ENCODE results near the gene VCX2.
"Not testable (repeated sequence)": the region's sequence is repeated elsewhere in the genome, so short reads cannot be mapped to it uniquely, and the experiment has no call there.

The VCX2 gene

DNA sequence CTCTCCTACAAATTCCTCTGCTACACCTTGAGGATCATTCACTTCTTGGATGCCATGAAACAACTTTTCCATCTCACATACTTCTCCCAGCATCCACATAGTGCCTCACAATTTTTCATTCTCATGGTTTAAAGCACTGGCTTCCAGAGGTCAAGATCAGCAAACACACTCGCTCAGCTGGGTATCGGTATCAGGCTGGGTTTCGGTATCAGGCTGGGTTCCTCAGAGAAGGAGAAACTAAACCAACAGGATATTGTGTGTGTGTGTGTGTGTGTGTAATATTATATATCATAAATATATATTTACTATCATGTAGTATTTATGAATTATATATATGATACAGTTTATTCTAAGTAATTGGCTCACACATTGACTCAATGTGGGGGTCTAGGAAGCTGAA lies at the start of gene VCX2:
Gene VCX2, minus strand, starts transcription at position 99 of the 400 bp plus-strand sequence. CDS start 624 bp downstream, outside the sequence.
- DNase-seq, result not testable (repeated sequence)

DNA sequence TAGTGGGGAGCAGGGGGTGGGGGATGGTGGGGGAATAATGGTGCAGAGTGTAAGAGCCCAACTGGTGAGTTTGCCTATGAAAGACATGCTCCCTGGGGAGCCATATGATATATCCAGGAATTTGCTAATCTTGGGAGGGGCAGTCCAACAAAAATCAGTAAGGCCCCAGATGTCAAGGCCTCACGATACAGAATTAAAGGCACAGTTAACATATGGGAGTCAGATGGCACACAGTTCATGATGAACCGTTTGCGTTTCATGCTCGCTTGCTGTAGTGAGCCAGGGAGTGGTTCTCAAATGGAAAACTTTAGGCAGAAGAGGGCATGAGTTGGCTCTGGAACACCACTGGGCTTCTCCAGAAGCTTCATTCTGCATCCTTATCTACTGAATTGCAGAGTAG lies 33.9 kb upstream of the VCX2 start:
- DNase-seq, result no peak

DNA sequence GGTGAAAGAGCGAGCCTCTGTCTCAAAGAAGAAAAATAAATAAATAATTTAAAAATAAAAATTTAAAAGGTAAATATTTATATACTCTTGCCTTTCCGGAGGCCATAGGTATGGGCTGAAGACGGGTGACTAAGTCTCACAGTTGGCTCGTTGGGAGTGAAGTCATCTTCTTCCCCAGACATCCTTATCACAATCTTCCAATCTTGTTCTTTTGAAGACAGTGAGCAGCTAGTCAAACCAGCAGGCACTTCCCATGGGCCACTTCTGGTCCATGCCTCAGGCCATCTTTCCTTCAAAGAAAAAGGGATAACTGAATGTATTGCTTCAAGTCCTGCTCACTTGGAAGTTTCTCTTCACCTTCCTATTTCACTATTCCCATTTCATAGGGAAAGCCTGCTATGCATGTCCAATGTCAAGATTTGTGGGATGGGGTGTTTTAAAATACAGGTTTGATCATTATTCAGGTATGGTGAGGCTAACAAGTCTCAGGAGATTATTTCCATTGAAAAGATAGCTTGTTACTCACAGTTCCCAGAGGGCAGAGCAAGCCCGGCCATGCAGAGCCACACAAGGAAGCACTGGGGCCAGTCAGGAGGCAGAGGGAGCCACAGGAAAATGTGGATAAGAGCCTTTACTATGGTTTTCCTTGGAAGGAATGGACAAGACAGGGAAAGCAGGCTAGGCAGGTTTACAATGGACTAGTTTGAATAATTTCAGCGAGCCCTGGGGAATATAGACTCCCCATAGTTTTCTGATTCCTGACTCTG lies 33.3 kb upstream of the VCX2 start:
- no peak for DNase-seq

DNA sequence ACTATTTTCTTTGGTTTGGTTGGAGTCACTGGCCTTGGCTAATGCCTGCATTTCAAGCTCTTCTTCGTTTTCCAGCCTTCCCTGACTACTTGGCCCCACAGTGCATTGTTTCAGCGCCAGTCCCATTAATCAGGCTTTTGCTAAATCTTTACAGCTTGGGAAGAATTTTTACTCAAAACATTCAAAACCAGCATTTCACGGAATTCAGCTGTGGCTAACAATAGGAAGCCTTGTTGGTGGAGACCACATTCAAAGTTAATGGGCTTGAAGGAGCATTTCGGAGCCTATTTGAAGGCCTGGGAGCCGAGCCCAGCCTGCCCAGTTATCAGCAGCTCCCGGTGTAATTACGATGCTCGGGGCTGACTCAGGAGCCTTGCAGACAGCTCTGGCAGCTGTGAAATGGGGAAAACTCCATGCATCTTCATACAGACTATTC lies 30.8 kb upstream of the VCX2 start:
- no peak for DNase-seq

DNA sequence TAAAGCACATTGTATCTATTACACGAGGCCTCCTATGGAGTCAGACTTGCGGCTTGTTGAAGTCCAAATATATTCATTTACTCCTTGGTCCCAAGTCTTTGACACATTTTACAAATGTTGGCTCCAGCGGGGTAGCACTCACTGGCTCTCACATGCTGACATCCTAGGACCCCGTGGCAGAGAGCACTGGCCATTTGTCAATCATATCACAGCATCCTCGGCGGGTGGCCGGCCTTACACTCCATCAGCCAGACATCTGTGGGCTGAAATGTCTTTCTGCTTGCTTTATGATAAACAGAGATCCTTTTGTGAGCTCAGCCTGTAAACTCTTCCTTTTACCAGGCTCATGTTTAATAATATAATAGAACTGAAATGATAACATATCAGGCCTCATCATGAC lies 25.7 kb upstream of the VCX2 start:
- no peak for DNase-seq

DNA sequence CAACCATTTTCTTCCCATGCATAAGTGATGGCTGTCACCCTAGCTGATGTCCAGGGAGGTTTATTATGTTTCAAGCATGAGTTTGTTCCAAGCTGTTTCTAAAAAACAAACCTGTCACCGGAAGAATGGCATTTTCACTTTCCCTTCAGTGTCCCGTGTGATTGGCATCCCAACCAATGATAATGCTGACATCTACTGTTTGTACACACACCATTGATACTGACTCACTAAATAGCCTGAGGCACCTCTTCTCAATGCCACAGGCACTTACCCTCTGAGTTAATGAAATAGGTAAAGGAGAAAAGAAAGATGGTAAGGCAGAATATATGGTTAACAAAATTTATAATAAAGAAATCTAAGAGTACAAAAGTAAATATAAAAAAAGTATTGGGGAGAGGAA lies 23.1 kb upstream of the VCX2 start:
- DNase-seq, result no peak

DNA sequence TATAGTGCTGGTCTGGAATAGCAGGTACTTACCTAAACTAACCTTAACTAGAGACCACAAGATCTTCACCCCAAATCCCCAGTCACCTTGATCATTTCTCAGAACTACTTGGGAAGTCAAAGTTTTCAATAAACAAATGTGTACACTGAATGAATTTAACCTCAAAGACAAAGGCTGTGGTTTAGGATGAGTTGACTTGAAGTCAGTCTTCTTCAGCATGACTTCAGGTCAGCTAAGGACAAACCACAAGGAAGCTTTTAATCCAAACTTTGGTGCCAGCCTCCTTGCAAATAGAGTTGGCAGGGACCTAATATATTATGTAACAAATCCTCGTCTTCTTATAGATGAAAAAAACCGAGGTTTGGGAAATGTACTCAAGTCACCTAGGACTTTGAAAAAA lies 21.2 kb upstream of the VCX2 start:
- no peak for DNase-seq

DNA sequence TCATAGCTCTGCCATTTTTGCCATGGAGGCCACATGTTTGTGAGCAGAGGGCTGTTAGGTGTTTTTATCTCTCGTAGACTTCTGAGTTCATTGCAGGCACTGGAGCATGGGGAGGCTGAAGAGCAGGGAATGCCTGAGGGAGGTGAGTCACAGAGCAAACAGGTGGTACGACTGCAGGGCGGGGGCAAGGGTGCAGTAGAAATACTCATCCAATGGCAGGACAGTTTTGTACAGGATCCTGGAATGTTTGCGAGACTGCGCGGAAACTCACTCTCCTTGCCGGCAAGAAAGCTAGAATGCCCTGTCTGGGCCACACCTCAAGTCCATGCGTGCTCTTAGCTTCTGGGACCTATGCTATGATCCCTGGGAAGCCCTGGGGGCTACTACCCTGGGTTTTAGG lies 20.0 kb upstream of the VCX2 start:
- DNase-seq, result no peak

DNA sequence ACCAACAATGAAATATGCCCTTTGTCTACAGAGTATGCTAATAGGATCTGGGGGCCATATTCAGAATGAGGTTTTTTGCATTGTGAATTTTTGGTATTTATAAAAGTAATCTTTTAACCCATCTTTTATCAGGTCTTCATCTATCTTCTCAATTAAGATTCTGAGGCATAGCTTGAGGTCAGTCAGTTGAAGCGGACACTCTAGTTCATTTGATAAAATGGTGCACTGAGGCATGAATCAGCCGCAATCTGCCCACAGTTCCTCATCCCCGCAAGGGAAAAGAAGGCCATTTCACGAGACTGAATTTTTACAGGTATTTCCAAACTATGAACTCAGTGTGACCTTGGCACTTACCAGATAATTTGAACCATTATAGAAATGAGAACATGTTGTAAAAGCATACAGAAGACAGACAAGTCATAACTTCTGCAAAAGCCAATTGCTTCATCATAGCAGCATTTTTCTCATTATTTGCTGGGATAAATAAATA lies 19.3 kb upstream of the VCX2 start:
- DNase-seq, result no peak

DNA sequence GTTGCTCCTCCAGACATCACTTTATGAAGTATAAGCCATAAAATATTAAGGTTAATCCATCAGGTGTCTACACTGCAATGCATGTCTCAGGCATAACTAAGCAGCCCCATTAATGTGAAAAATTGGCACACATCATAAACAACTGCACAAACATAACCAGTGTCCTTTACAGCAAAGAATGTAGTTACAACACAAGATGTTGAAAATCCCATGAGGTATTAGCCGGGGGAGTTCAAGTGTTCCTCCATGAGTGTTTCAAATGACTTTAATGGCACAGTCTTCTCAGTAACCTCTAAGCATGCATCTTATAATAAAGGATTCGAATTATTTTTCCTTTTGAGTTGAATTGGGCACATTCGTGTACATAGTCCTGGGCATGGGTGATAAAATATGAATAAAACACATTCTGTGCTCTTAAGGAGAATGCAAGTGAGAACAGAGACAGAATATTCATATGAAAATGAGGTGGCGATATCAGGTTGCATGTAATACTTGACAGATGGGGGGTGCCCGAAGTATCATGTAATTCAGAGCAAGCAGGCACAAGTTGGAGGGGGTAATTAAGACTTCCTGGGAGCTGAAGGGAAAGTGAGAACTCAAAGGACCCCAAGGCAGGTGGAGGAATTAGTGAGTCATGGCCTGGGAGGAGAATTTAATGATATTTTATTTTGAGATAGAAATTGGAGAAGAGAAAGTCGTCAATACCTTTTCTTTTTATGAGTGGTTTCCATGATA lies 18.2 kb upstream of the VCX2 start:
- no peak for DNase-seq

DNA sequence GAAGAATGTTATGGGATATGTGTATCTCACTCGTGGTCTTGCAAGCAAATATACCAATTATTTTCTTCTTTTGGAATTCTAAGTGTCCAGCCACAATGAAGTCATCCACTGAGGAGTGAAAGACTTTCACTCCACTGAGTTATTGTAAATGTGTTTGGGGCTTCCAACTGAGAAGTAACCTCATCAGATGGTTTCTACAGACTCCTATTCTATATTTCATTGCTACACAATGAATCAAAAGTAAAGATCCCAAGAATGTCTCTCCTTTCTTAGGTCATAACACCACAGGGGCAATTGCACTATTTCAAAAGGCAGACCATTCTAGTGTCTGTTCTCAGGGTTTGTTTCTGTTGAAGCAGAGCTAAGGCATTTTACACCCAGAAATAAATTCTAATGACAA lies 12.3 kb upstream of the VCX2 start:
- DNase-seq, result no peak

DNA sequence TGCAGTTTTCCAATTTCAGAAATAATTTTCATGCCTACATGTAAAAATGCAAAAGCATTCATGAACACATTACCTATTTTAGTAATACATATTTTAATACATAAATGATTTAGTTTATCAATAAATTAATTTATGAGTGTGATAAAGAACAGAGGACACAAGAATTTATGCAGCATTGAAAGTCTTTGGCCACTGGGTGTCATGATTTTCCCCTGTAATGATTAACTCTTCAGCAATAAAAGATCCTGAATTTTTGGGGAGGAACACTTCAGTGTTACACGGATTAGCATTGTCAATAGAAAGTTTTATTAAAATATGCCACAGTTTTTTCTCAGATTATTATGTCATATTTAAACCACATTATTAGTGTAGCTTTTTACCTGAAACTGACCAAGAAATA lies 8.6 kb upstream of the VCX2 start:
- DNase-seq, result no peak

DNA sequence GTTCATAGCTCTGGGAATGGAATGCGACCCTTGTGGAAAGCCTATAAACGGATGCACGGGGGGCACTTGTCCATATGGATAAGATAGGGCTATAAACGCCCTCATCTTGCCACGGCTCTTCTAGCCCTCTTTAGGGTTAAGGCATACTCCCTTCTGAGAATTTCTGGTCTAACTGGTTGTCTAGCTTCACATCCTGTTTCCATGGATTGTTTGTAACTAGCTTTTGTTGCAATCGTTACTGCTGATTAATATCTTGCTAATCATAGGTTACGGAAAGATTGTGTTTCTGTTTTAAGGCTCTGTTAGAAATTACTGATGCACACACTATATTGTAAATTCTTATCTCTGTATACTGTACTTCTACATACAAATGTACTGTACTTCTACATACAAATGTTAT lies 17.1 kb downstream of the VCX2 start:
- not testable (repeated sequence) for DNase-seq

DNA sequence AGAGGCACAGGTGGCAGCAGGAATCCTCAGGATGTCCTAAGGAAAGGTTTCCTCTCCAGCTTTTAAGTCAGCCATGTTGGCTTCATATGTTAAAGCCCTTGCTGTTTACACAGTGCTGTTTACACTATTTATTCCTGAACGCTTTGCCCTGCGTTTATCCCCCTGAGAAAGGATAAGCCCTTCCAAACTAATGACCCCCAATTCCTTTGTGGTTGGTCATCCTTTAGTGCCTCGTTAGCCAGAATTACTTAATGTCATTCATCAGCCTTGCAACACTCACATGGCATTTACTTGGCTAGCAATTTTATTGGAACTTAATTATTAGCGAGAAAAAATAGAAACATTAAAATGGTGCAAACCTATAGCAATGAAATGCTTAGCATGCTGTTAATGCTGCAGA lies 23.8 kb downstream of the VCX2 start:
- DNase-seq, result no peak

DNA sequence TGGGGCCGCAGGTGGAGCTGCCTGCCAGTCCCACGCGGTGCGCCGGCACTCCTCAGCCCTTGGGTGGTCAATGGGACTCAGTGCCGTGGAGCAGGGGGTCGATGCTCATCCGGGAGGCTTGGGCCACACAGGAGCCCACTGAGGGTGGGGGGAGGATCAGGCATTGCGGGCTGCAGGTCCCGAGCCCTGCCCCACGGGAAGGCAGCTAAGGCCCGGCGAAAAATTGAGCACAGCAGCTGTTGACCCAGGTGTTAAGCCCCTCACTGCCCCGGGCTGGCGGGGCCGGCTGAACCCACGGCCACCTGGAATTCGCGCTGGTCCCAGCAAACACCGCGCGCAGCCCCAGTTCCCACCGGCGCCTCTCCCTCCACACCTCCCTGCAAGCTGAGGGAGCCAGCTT lies 26.1 kb downstream of the VCX2 start:
- DNase-seq, result no peak

DNA sequence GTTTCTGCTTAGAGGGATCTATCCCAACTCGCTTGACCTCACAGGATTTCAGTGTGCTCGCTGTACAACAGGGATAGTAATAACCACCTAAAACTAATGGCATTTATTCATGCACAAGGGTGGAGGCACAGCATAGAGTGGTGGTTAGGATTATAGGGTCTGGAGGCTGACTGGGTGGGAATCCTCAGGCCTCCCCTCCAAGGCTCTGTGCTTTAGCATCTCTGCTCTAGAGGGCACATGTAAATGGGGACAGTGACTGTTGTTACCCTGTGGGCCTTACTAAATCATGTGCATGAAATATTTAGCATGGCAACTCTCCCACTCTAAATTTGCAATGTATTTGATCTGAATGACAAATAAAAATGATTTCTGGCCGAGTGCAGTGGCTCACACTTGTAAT lies 29.2 kb downstream of the VCX2 start:
- DNase-seq, result no peak

DNA sequence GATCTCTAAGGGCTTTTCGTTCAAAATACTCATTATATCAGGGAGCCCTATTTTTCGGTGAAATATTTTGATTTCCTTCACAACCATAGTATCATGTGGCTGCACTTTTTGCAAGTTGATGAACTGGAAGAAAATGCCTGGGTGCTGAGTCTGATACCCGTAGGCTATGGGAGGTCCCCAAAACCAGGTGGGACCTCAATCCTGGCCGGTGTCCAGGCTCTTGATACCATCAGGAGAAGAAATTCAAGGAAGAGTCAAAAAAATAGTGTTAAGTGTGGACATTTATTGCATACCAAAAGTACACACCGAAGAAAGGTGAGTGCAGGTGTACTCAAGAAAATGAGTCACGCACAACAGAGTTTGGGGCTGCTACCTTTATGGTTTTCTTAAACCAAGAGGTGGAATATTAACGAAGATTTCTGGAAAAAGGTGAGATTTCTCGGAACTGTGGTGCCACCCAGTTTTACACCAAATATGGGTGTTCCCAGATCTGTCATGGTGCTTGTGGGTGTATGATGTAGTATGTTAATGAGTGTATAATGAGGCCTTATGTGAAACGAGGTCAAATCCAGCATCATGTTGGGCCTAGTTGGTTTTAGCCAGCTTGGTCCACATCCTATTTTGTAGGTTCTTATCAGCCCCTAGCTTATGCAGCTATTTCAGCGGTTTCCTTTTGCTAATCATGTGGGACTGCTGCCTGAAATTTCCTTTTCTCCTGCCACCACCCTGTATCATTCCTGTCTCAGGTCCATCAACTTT lies 29.9 kb downstream of the VCX2 start:
- no peak for DNase-seq

DNA sequence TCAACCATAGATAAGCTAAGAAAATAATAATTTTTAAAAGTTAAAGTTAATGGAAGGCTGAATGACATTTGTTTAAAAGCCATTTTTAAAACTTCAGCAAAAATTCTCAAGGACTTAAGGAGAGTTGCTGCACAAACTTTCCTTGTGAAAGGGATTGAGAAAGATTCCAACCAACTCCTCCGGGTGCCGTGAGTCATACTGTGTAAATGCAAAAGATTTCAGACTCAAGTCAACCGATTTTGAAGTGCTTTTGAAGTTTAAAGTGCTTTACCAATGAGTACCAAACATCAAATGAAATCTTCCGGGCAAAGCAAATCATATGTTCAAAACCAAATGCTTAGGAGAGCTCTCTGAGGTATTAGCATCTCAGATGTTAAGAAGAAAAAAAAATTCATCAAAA lies 31.4 kb downstream of the VCX2 start:
- DNase-seq, result no peak

DNA sequence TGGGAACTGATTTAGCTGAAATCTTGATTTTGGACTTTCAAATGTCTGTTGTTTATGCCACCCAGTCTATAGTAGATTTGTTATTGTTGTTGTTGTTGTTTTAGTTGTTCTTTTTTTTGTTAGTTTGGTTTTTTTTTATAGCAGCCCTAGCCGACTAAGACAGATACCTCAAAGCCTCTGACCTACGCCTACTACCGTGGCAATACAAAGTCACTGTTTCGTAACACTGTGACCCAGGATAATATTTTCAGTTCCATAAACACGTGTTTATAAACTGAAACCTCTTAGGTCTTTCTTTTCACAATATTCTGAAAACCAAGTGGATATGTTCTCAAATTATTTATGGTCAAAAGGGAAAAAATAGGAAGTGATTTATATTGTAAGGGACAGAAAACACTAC lies 32.8 kb downstream of the VCX2 start:
- DNase-seq, result no peak

DNA sequence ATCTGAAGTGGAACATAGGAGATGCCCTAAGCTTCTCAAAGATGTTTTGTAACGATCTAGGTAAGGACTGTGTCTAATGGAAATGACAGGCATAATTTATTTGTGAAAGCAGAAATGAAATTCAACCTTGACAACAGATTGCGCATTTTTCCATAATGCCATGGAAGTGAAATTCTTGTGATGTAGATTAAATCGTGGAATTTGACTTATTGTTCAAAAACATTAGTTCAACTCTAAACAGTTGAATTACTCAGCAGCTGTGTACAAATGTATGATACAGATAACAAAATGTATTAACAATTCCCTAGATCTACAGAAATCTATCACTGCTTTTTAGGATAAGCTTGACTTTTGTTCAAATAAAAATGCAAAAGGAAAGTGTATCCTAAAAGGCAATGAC lies 44.4 kb downstream of the VCX2 start:
- no peak for DNase-seq

DNA sequence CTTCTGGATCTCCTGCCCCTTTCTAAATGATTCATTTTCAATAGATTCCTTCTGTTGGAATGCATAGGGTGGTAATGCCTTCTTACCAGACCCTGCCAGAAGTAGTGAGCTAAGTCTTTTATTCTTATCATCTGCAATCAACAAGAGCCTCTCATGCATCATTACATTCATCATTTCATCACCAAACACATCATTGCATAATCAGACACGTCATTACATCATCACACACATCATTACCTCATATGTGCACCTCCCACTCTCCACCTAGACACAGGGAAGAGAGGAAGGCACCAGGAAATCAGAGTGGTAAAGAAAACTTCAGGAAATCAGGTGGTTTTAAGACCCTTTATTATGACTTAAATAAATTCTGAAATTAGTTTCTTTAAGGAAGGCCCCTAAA lies 45.0 kb downstream of the VCX2 start:
- DNase-seq, result no peak

DNA sequence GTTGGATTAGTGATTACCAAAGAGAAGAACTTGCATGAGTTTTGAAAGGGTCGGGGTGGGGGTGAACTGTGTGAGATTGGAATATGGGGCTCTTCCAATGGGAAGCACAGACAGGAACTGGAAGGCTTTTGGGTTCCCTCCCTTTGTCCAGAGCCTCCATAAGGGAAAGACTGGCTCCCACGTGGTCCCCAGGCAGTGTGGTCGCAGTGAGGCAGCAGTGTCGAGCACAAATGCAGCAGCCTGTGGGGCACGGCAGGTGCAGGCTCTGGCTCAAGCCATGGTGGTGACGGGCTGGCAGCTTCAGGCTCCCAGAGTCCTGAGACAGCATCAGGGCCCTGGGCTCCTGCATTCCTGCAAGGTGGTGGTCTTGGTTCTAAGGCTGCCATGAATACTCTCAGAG lies 45.5 kb downstream of the VCX2 start:
- DNase-seq, result no peak

DNA sequence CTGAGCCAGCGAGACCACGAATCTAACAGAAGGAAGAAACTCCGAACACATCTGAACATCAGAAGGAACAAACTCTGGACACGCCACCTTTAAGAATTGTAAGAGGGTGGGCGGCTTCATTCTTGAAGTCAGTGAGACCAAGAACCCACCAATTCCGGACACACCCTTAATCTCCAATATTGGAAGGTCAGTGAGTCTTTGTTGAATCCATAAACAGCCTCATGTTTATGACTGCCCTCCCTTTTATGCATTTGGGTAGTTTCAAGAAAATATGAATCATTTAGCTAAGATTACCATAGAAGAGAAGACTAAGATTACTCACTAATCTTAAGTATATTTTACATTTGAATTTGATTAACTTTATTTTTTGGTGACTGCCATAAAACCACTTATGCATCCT lies 48.5 kb downstream of the VCX2 start:
- no peak for DNase-seq

DNA sequence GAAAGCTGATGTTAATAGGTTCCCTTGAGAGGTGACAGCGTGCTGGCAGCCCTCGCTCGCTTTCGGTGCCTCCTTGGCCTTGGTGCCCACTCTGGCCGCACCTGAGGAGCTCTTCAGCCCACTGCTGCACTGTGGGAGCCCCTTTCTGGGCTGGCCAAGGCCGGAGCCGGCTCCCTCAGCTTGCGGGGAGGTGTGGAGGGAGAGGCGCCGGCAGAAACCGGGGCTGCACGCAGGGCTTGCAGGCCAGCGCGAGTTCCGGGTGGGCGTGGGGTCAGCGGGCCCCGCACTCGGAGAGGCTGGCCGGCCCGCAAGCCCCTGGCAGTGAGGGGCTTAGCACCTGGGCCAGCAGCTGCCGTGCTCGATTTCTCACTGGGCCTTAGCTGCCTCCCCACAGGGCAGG lies 49.7 kb downstream of the VCX2 start:
- not testable (repeated sequence) for DNase-seq

All from activated CD8-positive, alpha-beta memory T cell treated with anti-CD3 and anti-CD28 coated beads, Interleukin-2, amount 50 U/mL, for 48 hours (primary cell).